ENCODE data around the gene MCF2L. TPM values are rescaled to one million over a fixed set of nuclear protein-coding genes. Genes with fewer than 3 reads are reported as not detected.

MCF2L gene
- total RNA-seq, 1 experiment from 2014 or later = not detected

- Mint-ChIP-seq H3K9me3 (ENCODE audit: unreplicated experiment) (no peaks in the 10 kb centered on the region), H3K27me3 (ENCODE audit: insufficient read depth, unreplicated experiment) (peaks cover 31% of the 10 kb centered on the region), H3K36me3 (ENCODE audit: insufficient read depth, unreplicated experiment) (no peaks in the 10 kb centered on the region), H3K27ac (ENCODE audit: low read depth, unreplicated experiment) (no peak overlapping the region), H3K4me3 (ENCODE audit: unreplicated experiment) (no peak overlapping the region), H3K4me1 (ENCODE audit: insufficient read depth, unreplicated experiment) (no peaks in the 10 kb centered on the region)
- POLR2A ChIA-PET = no interaction called here
- DNase-seq (ENCODE audit: unreplicated experiment) = no peak
- TF ChIP-seq CTCF (IDR thresholded peaks at IDR 0.05; ENCODE audit: unreplicated experiment) = no peak
- CTCF ChIA-PET = no interaction called here
- intact Hi-C loops (cut with micrococcal nuclease) = no loop called here
- no TSS peak for BruUV-seq (replicated peaks)
These were observed 168.8 kb downstream of the MCF2L start for GRCh38 chr13:113137691-113138298.

- POLR2A ChIA-PET = no interaction called here
- H3K4me3 Mint-ChIP-seq (ENCODE audit: unreplicated experiment) = no peak overlapping the region
These were observed 170.0 kb downstream of the MCF2L start for GRCh38 chr13:113138792-113139551.

GRCh38 chr13:113139577-113139976, 170.6 kb downstream of the MCF2L start:
- Mint-ChIP-seq H3K9me3 (ENCODE audit: unreplicated experiment) (no peaks in the 10 kb centered on the region), H3K27me3 (ENCODE audit: insufficient read depth, unreplicated experiment) (peaks cover 13% of the 10 kb centered on the region), H3K4me3 (ENCODE audit: unreplicated experiment) (no peak overlapping the region), H3K36me3 (ENCODE audit: insufficient read depth, unreplicated experiment) (no peaks in the 10 kb centered on the region), H3K27ac (ENCODE audit: low read depth, unreplicated experiment) (no peak overlapping the region), H3K4me1 (ENCODE audit: insufficient read depth, unreplicated experiment) (no peaks in the 10 kb centered on the region)
- CTCF ChIA-PET = no interaction called here
- POLR2A ChIA-PET = no interaction called here
- intact Hi-C loops (cut with micrococcal nuclease) = no loop called here
- no peak for TF ChIP-seq CTCF (IDR thresholded peaks at IDR 0.05; ENCODE audit: unreplicated experiment)
- DNase-seq (ENCODE audit: unreplicated experiment) = no peak
- BruUV-seq (replicated peaks) = no TSS peak

More at GRCh38 chr13:113138792-113139551, 170.0 kb downstream of the MCF2L start:
- no peak for TF ChIP-seq CTCF (IDR thresholded peaks at IDR 0.05; ENCODE audit: unreplicated experiment)
- Mint-ChIP-seq H3K27ac (ENCODE audit: low read depth, unreplicated experiment) (no peak overlapping the region), H3K4me1 (ENCODE audit: insufficient read depth, unreplicated experiment) (no peaks in the 10 kb centered on the region), H3K36me3 (ENCODE audit: insufficient read depth, unreplicated experiment) (no peaks in the 10 kb centered on the region), H3K27me3 (ENCODE audit: insufficient read depth, unreplicated experiment) (peaks cover 19% of the 10 kb centered on the region), H3K9me3 (ENCODE audit: unreplicated experiment) (no peaks in the 10 kb centered on the region)
- DNase-seq (ENCODE audit: unreplicated experiment) = no peak
- CTCF ChIA-PET = no interaction called here
- intact Hi-C loops (cut with micrococcal nuclease) = no loop called here
- no TSS peak for BruUV-seq (replicated peaks)

GRCh38 chr13:113140677-113141600, 171.9 kb downstream of the MCF2L start:
- intact Hi-C loops (cut with micrococcal nuclease) = no loop called here
- CTCF ChIA-PET = no interaction called here

More at GRCh38 chr13:113140677-113141600, 171.9 kb downstream of the MCF2L start:
- Mint-ChIP-seq H3K4me3 (ENCODE audit: unreplicated experiment) (no peak overlapping the region), H3K27me3 (ENCODE audit: insufficient read depth, unreplicated experiment) (peaks cover 21% of the 10 kb centered on the region), H3K36me3 (ENCODE audit: insufficient read depth, unreplicated experiment) (no peaks in the 10 kb centered on the region), H3K27ac (ENCODE audit: low read depth, unreplicated experiment) (no peak overlapping the region), H3K4me1 (ENCODE audit: insufficient read depth, unreplicated experiment) (no peaks in the 10 kb centered on the region), H3K9me3 (ENCODE audit: unreplicated experiment) (no peaks in the 10 kb centered on the region)
- DNase-seq (ENCODE audit: unreplicated experiment) = no peak
- BruUV-seq (replicated peaks) = no TSS peak
- TF ChIP-seq CTCF (IDR thresholded peaks at IDR 0.05; ENCODE audit: unreplicated experiment) = no peak
- POLR2A ChIA-PET = no interaction called here
